Measurements from ENCODE around the gene GOLGA6L26.
A peak's percentile ranks its signal among the peaks of the same experiment; 100 is the strongest.
"Not testable (repeated sequence)": the region's sequence is repeated elsewhere in the genome, so short reads cannot be mapped to it uniquely, and the experiment has no call there.

Gene GOLGA6L26, protein sequence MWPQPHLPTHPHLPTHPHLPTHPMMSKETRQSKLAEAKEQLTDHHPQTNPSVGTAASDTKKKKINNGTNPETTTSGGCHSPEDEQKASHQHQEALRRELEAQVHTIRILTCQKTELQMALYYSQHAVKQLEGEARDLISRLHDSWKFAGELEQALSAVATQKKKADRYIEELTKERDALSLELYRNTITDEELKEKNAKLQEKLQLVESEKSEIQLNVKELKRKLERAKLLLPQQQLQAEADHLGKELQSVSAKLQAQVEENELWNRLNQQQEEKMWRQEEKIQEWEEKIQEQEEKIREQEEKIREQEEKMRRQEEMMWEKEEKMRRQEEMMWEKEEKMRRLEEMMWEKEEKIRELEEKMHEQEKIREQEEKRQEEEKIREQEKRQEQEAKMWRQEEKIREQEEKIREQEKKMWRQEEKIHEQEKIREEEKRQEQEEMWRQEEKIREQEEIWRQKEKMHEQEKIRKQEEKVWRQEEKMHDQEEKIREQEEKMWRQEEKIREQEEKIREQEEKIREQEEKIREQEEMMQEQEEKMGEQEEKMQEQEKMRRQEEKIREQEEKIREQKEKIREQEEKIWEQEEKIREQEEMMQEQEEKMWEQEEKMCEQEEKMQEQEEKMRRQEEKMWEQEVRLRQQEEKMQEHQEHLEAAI

DNA sequence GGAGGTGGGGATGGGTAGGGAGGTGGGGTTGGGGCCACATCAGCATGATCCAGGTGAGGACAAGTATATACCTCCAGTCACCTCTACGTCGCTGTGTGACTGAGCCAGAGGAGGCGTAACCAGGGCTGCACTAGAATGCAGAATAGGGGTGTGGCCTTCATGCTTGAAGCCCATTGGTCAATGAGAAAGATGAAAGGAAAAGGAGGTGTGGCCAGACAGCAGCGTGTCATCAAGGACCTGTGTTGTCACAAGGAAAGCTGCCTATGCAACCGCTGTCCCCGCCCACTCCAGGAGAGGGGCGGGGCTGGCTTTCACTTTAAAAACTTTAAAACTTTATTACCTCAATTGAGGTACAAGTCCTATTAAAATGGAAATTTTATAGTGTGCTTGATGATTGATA, at the start of gene GOLGA6L26:
GOLGA6L26 (minus strand) TSS at position 101 of the 400 bp plus-strand sequence; CDS start at position 40, 61 bp downstream.
- H3K4me3 ChIP-seq (ENCODE audit: low read depth, low read length); DNase-seq (ENCODE audit: low read depth): not testable (repeated sequence)

DNA sequence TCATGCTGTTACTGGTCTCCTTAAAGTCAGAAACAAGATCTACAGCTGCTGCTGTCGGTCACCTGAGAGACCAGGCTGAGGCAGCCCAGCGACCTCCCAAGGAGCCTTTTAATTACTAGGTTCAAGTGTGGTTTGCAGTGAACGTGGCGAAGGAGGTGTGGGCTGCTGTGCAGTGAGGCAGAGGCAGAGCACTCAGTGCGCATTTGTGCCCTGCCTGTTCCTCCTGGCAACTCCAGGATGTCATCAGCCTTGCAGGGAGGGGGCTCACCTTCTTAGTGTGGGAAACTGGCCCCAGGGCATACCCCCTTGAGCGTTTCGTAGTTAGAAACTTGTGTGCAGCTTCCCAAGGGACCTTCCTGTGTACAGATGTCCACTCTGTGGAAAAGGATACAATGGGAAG, 47.2 kb upstream of the GOLGA6L26 start:
- DNase-seq (ENCODE audit: low read depth); H3K4me3 ChIP-seq (ENCODE audit: low read depth, low read length): not testable (repeated sequence)

DNA sequence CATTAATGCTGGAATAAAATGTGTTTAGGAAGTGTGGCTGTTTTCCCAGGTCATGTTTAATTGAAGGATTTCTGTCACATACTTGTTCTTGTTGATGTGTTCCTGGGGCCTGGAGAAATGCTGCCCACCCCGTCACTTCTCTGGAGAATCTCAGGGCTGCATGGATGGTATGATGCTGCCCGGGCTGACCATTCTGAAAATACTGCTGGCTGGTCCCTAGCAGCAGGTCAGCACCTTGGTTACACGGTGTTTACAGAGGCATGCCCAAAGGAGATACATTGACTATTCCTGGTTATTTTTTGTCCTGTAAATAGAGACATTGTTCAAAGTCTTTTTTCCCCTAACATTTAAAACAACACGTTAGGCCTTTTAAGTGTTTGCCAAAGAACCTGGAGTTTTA, 46.7 kb upstream of the GOLGA6L26 start:
- not testable (repeated sequence) for DNase-seq (ENCODE audit: low read depth); H3K4me3 ChIP-seq (ENCODE audit: low read depth, low read length)

DNA sequence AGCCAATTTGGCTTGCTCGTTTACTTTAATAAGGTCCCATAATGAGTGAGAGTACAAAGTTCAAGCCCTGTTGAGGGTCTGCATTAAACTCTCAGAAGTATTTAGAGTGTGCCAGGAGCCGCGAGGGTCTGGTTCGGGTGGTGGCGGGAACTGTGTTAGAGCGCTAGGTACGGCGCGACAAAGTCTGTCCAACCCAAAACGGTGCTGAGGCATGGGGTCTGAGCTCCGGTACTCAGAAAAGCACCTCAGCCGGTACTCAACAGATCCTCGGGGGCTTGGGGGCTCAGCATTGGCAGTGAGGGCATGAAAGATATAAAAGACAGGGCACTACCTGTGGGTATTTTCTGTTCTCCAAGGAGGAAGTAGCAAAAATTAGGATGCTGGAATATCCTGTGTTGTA, 45.0 kb upstream of the GOLGA6L26 start:
- H3K4me3 ChIP-seq (ENCODE audit: low read depth, low read length); DNase-seq (ENCODE audit: low read depth): not testable (repeated sequence)

DNA sequence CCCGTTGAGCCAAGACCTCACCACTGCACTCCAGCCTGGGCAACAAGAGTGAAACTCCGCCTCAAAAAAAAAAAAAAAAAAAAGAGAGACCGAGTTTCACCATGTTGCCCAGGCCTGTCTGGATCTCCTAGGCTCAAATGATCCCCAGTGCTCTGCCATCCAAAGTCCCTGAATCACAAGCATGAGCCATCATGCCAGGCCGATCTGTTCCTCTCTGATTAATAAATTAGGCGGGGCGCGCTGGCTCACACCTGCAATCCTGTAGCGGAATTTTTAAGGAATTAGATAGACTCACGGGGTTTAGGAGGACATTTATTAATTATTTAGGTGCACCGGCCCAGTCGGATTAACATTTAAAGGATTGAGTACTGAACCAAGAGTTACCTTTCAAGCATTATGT, 40.2 kb upstream of the GOLGA6L26 start:
- DNase-seq (ENCODE audit: low read depth); H3K4me3 ChIP-seq (ENCODE audit: low read depth, low read length): not testable (repeated sequence)

DNA sequence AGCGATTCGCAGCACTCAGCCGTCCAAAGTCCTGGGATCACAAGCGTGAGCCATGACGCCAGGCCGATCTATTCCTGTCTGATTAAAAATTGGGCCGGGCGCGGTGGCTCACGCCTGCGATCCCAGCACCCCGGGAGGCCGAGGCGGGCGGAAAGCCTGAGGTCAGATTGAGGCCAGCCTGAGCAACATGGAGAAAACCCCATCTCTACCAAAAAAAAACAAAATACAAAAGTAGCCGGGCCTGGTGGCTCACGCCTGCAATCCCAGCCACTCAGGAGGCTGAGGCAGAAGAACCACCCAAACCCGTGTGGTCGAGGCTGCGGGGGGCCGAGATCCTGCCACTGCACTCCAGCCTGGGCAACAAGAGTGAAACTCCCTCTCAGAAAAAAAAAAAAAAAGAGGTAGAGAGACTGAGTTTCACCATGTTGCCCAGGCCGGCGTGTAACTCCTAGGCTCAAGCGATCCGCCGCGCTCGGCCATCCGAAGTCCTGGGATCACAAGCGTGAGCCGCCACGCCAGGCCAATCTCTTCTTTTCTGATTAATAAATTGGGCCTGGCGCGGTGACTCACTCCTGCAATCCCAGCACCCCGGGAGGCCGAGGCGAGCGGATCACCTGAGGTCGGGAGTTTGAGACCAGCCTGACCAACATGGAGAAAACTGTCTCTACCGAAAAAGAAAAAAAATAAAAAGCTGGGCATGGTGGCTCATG, 39.0 kb upstream of the GOLGA6L26 start:
- DNase-seq (ENCODE audit: low read depth) = peak; percentile 58
- H3K4me3 ChIP-seq (ENCODE audit: low read depth, low read length) = not testable (repeated sequence)

DNA sequence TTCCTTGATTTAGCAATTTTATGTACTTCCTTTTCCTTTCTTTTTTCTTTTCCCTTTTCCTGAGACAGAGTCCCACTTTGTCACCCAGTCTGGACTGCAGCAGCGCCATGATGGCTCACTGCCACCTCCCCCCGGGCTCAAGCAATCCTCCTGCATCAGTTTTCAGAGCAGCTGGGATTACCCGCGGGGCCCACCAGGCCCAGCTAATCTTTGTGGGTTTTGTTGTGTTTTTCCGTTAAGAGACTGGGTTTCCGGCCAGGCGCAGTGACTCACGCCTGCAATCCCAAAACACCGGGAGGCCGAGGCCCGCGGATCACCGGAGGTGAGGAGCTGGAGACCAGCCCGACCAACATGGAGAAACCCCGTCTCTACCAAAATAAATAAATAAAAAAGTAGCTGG, 38.3 kb upstream of the GOLGA6L26 start:
- no peak overlapping the region for H3K4me3 ChIP-seq (ENCODE audit: low read depth, low read length)
- peak; percentile 83 for DNase-seq (ENCODE audit: low read depth)
- TF ChIP-seq POLR2A (IDR thresholded peaks at IDR 0.05; ENCODE audit: extremely low read depth, insufficient read length) = no peak
- peak; percentile 26; the same call in 1 of the 2 replicates for TF ChIP-seq MYC (IDR thresholded peaks at IDR 0.05; ENCODE audit: low read depth, low read length)

DNA sequence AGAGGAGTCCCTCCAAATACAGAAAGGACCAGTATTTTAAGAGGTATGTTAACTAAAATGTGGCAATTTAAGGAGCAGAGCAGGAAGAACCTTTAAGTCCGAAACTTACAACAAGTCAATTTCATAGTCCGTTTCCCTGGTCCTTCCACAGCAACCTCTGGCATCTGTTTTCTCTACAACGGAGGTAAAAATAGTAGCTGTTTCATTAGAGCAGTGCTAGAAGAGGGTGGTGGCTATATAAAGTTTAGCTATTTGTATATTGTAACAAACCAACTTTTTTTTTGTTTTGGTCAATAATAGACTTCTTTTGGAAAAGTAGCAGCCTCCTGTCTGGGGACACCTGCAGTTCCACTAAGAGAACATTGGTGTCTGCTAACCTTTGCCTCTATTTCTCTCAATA, 37.9 kb upstream of the GOLGA6L26 start:
- H3K4me3 ChIP-seq (ENCODE audit: low read depth, low read length) = not testable (repeated sequence)
- peak; percentile 4 for DNase-seq (ENCODE audit: low read depth)

DNA sequence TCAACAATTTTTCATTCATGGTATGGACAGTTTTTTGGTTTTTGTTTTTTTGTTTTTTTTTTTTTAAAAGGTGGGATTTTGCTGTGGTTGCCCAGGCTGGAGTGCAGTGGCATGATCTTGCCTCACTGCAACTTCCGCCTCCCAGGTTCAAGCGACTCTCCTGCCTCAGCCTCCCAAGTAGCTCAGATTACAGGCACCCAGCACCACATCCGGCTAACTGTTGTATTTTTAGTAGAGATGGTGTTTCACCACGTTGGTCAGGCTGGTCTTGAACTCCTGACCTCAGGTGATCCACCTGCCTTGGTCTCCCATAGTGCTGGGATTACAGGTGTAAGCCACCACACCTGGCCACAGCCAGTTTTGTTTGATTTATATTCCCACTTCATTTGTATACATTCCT, 37.1 kb upstream of the GOLGA6L26 start:
- DNase-seq (ENCODE audit: low read depth) = peak; percentile 16
- not testable (repeated sequence) for H3K4me3 ChIP-seq (ENCODE audit: low read depth, low read length)

DNA sequence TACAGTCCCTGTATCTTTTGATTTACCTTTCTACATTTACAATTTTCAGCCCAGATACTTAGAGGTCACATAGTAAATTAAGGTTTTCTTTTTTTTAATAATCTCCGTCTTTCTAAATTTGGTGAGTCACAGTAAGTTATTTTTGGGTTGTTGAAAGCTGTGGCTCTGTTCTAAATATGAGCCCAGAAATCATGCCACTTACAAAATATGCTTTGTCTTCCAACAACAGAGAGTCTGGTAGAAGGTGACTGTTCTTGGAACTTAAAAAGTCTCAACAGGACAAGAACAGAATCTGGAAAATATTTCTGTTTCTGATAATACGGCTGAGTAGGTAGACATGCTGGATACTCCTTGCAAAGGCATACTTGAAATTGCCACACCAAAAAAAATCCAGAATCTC, 36.6 kb upstream of the GOLGA6L26 start:
- TF ChIP-seq, protein P1, sequence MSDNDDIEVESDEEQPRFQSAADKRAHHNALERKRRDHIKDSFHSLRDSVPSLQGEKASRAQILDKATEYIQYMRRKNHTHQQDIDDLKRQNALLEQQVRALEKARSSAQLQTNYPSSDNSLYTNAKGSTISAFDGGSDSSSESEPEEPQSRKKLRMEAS (IDR thresholded peaks at IDR 0.05; ENCODE audit: low read depth, low read length) = no peak
- TF ChIP-seq POLR2A (IDR thresholded peaks at IDR 0.05; ENCODE audit: extremely low read depth, insufficient read length) (no peak), MYC (IDR thresholded peaks at IDR 0.05; ENCODE audit: low read depth, low read length) (no peak)
- TF ChIP-seq, protein P2, sequence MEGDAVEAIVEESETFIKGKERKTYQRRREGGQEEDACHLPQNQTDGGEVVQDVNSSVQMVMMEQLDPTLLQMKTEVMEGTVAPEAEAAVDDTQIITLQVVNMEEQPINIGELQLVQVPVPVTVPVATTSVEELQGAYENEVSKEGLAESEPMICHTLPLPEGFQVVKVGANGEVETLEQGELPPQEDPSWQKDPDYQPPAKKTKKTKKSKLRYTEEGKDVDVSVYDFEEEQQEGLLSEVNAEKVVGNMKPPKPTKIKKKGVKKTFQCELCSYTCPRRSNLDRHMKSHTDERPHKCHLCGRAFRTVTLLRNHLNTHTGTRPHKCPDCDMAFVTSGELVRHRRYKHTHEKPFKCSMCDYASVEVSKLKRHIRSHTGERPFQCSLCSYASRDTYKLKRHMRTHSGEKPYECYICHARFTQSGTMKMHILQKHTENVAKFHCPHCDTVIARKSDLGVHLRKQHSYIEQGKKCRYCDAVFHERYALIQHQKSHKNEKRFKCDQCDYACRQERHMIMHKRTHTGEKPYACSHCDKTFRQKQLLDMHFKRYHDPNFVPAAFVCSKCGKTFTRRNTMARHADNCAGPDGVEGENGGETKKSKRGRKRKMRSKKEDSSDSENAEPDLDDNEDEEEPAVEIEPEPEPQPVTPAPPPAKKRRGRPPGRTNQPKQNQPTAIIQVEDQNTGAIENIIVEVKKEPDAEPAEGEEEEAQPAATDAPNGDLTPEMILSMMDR (IDR thresholded peaks at IDR 0.05; ENCODE audit: low read depth, low read length) = no peak
- H3K4me3 ChIP-seq (ENCODE audit: low read depth, low read length) = no peak overlapping the region
- DNase-seq (ENCODE audit: low read depth) = no peak

DNA sequence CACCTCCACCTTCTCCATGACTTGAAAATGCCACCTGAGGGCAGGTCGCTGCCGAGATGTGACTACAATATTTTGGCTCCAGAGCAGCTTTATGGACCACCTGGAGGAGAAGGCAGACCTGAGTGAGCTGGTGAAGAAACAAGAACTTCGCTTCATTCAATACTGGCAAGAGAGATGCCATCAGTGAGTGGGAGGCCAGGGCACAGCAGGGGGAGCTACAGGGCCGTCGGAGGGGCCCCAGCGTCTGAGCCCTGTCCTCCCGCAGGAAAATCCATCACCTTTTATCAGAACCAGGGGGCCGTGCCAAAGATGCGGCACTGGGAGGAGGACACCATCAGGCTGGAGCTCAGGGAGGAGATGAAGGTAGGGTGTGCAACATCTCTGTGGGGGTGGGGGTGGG, 30.3 kb upstream of the GOLGA6L26 start:
- H3K4me3 ChIP-seq (ENCODE audit: low read depth, low read length); DNase-seq (ENCODE audit: low read depth): not testable (repeated sequence)

DNA sequence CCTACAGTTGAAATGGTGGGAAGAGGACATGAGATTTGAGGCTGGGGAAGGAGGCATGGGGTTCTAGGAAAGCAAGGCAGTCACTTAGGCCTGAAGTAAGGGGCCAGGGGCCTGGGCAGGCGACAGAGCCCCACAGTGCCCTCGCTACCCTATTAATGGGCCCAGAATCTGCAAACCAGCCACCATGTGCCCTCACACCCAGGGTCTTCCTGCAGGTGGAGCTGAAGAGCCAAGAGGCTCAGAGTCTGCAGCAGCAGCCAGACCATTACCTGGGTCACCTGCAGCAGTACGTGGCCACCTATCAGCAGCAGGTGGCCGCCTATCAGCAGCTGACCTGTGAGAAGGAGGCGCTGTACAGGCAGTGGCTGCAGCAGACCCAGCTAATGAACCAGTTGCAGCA, 28.6 kb upstream of the GOLGA6L26 start:
- not testable (repeated sequence) for DNase-seq (ENCODE audit: low read depth); H3K4me3 ChIP-seq (ENCODE audit: low read depth, low read length)

DNA sequence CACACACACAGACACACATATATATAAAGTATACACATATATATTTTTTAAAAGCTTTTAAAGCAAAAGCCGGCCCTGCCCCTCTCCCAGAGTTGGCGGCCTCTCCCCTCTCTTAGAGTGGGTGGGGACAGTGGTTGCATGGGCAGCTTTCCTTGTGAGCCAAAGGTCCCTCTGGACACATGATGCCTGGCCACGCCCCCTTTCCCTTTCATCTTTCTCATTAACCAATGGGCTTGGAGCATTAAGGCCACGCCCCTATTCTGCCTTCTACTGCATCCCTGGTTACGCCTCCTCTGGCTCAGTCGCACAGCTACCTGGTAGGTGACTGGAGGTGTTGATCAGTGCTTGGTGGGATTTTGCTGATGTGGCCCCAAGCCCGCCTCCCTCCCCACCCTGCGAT, 20.5 kb upstream of the GOLGA6L26 start, which contains the start of gene GOLGA8S:
GOLGA8S (plus strand) TSS at position 301 of the 400 bp plus-strand sequence; CDS start at position 363, 62 bp downstream.
- not testable (repeated sequence) for H3K4me3 ChIP-seq (ENCODE audit: low read depth, low read length); DNase-seq (ENCODE audit: low read depth)

DNA sequence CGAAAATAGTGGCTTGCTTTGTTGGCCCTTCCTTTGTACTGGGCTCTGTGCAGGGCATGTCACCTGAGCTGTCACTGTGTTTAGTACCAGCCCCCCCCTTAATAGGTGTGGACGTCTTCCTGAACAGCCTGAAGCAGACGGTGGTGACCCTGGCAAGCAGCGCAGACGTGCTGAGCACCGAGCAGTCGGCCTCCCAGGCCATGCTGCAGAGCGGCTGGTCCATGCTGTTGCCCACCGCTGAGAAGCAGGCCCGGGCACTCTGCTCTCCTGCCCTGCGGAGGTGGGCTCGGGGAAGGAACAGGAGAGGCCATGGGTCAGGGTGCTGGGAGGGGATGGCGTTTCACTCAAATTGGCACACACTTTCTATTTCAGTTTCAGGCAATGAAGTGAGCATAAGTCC, 22.8 kb downstream of the GOLGA6L26 start:
- DNase-seq (ENCODE audit: low read depth) = not testable (repeated sequence)

DNA sequence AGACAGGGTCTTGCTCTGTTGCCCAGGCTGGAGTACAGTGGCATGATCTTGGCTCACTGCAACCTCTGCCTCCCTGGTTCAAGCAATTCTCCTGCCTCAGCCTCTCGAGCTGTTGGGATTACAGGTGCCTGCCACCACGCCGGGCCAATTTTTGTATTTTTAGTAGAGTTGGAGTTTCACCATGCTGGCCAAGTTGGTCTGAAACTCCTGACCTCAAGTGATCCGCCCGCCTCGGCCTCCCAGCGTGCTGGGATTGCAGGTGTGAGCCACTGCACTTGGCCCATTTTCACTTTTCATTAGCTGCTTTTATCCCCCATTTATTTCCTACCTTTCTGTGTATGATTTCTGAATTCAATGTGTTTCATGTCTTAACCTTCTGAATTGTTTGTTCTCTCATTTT, 28.1 kb downstream of the GOLGA6L26 start:
- H3K4me3 ChIP-seq (ENCODE audit: low read depth, low read length) = peak overlapping the region; percentile 75
- not testable (repeated sequence) for DNase-seq (ENCODE audit: low read depth)

More for the DNA sequence above, 22.8 kb downstream of the GOLGA6L26 start:
- H3K4me3 ChIP-seq (ENCODE audit: low read depth, low read length) = not testable (repeated sequence)

DNA sequence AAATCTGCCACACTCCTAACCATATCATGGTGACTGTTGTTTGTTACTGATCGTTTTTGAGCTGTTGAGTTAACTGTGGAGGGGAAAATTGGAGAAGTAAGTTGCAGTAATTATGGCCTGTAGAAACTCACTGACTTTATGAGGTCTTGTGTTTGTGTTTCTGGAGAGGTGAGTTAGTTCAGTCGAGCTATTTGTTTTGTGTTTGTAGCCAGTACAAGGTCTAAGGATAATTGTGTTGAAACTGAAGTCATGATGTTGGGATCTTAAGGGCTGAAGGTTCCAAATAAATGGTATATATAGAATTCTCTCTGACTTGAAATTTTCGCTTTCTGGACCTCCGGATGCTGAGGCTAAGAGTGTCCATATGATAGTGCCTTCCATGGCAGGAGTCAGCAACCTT, 29.2 kb downstream of the GOLGA6L26 start:
- peak; percentile 48 for DNase-seq (ENCODE audit: low read depth)
- H3K4me3 ChIP-seq (ENCODE audit: low read depth, low read length) = peak overlapping the region; percentile 75

DNA sequence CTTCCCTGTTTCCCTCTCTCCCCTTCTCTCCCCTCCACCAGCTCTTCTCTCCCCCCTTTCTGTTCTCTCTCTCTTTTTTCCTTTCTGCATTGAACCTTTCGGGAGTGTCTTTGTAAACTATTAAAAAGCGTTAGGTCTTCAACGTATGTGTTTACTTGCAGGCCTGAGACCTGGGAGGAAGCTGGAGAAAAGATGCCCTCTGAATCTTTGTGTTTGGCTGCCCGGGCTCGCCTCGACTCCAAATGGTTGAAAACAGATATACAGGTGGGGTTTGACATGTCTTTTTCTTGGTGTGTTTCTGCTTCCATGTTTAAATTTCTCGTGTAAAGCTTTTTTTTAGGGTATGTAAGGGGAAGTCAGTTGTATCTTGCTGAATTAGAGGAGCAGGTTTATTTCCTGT, 29.7 kb downstream of the GOLGA6L26 start:
- peak overlapping the region; percentile 75 for H3K4me3 ChIP-seq (ENCODE audit: low read depth, low read length)
- peak; percentile 19 for DNase-seq (ENCODE audit: low read depth)

Measured in NB4 (cell line).